T-cell (primary cell): Measurements from ENCODE around the gene ERC2. TPM values are rescaled to one million over a fixed set of nuclear protein-coding genes. Genes with fewer than 3 reads are reported as not detected.

Experiments
- ATAC-seq, 4 experiments: fragments of 200-7000 bp in 3 of 4; fragments of 150-1000 bp in 1 of 4; cut with Tn5 transposase; replicated peaks in 1 of 4; 1 replicate in 3 of 4; 2 replicates in 1 of 4; pipeline ENCODE4 v1.10.0; 2021; ENCODE audit warnings: moderate library complexity in 3 of 4, mild to moderate bottlenecking in 2 of 4, moderate number of reproducible peaks in 1 of 4
- CTCF ChIA-PET, 2 donors: fragments of 300-600 bp; sonication (Branson Sonifier 250); formaldehyde crosslinking; loops; one replicate each; lab custom pipeline; 2022; ENCODE audit warnings: antibody characterized with exemption in 2 of 2; lab: Charles Lee
- POLR2A ChIA-PET, 2 donors: fragments of 300-600 bp; sonication (Branson Sonifier 250); formaldehyde crosslinking; loops; one replicate each; lab custom pipeline; 2022; ENCODE audit warnings: antibody characterized with exemption in 2 of 2; lab: Charles Lee
- DNase-seq, 35 experiments: peaks; one replicate each; pipeline versions ENCODE4 v3.0.0 to v3.0.0-alpha.2; 2013 to 2023
- H3K27ac ChIP-seq: one replicate; pipeline ENCODE4 v1.5.1; 2013; ENCODE audit warnings: low read length
- H3K27me3 ChIP-seq, 2 experiments: replicated peaks in 1 of 2; 1 replicate in 1 of 2; 2 replicates in 1 of 2; pipeline versions ENCODE4 v1.6.1 to v1.7.0; 2013; ENCODE audit warnings: low read length in 1 of 2, mixed read lengths in 1 of 2; ENCODE audit not compliant: control insufficient read depth in 2 of 2, insufficient read depth in 2 of 2; ENCODE audit errors: extremely low read depth in 1 of 2
- H3K36me3 ChIP-seq, 2 donors: 1 replicate in 1 of 2; 2 replicates in 1 of 2; pipeline versions ENCODE4 v1.6.1 to v1.7.0; 2013; ENCODE audit warnings: low read length in 1 of 2; ENCODE audit not compliant: control insufficient read depth in 2 of 2, insufficient read depth in 1 of 2; ENCODE audit errors: extremely low read depth in 1 of 2
- H3K4me1 ChIP-seq, 2 experiments: 1 replicate in 1 of 2; 2 replicates in 1 of 2; pipeline versions ENCODE4 v1.6.1 to v1.7.0; 2013; ENCODE audit warnings: low read length in 2 of 2, mixed read lengths in 1 of 2; ENCODE audit not compliant: insufficient read depth in 2 of 2, control insufficient read depth in 1 of 2; ENCODE audit errors: extremely low read depth in 1 of 2
- H3K4me3 ChIP-seq, 2 donors: 1 replicate in 1 of 2; 2 replicates in 1 of 2; pipeline versions ENCODE4 v1.5.1 to v1.7.0; 2013; ENCODE audit warnings: mild to moderate bottlenecking in 2 of 2, low read length in 1 of 2, moderate library complexity in 1 of 2; ENCODE audit not compliant: control insufficient read depth in 1 of 2; ENCODE audit errors: extremely low read depth in 1 of 2
- H3K9me3 ChIP-seq: 2 replicates; pipeline ENCODE4 v1.7.0; 2013
- H3K27ac Mint-ChIP-seq, 2 donors: one replicate each; pipeline ENCODE4 v1.8.0; 2020 to 2021; ENCODE audit warnings: mild to moderate bottlenecking in 2 of 2, mixed read lengths in 2 of 2
- H3K27me3 Mint-ChIP-seq, 2 donors: one replicate each; pipeline ENCODE4 v1.8.0; 2021 to 2022; ENCODE audit warnings: mixed read lengths in 2 of 2
- H3K36me3 Mint-ChIP-seq: one replicate; pipeline ENCODE4 v1.8.0; 2021; ENCODE audit warnings: mixed read lengths
- H3K4me1 Mint-ChIP-seq, 3 donors: one replicate each; pipeline ENCODE4 v1.8.0; 2020 to 2022; ENCODE audit warnings: mixed read lengths in 3 of 3, mild to moderate bottlenecking in 1 of 3
- H3K4me3 Mint-ChIP-seq, 3 donors: one replicate each; pipeline ENCODE4 v1.8.0; 2020 to 2022; ENCODE audit warnings: mild to moderate bottlenecking in 3 of 3, mixed read lengths in 3 of 3, moderate library complexity in 3 of 3
- H3K9me3 Mint-ChIP-seq, 3 donors: one replicate each; pipeline ENCODE4 v1.8.0; 2020 to 2022; ENCODE audit warnings: mixed read lengths in 3 of 3
- WGBS: methylation state at CpG from one replicate; pipeline ENCODE4 v1.1.5; 2013; ENCODE audit warnings: missing lambda C conversion rate; ENCODE audit not compliant: insufficient coverage; 5-methylcytosine and 5-hydroxymethylcytosine counted together
- total RNA-seq, 35 experiments: library from RNA in 6 of 35; stranded (reverse) in 6 of 35; fragments of 120-200 nt in 1 of 35; gene quantifications; one replicate each; pipeline versions ENCODE4 v1.2.1 to v1.2.4 and lab custom pipeline; 2013 to 2026

The ERC2 gene
- total RNA-seq, 5 donors from 2014 or later (not counting 1 experiment from before 2014, with no cell fraction given): not detected

GRCh38 chr3:55647670-55648069 is 820.6 kb downstream of the ERC2 start:
- H3K4me1 Mint-ChIP-seq: no peaks in the 10 kb centered on the region
- WGBS: 95% methylated on average over 7 of the region's 10 CpGs
- no peaks in the 10 kb centered on the region for H3K27me3 ChIP-seq
- H3K4me3 ChIP-seq: no peak overlapping the region
- no peaks in the 10 kb centered on the region for H3K36me3 Mint-ChIP-seq
- ChIA-PET POLR2A (no interaction called here), CTCF (no interaction called here)
- peaks cover 0 to 3% (median 0%) of the 10 kb centered on the region in 3 donors for H3K9me3 Mint-ChIP-seq
- H3K36me3 ChIP-seq: no peaks in the 10 kb centered on the region
- H3K4me1 ChIP-seq: no peaks in the 10 kb centered on the region
- peaks cover 0 to 4% of the 10 kb centered on the region in 2 donors for H3K27me3 Mint-ChIP-seq
- no peaks in the 10 kb centered on the region for H3K9me3 ChIP-seq
- no peak overlapping the region for H3K27ac Mint-ChIP-seq
- no peak overlapping the region for H3K27ac ChIP-seq
- no peak for ATAC-seq
- DNase-seq: no peak
- H3K4me3 Mint-ChIP-seq: no peak overlapping the region

- no peaks in the 10 kb centered on the region for H3K36me3 Mint-ChIP-seq
- H3K4me3 Mint-ChIP-seq: no peak overlapping the region
- peaks cover 0 to 4% of the 10 kb centered on the region in 2 donors for H3K27me3 Mint-ChIP-seq
- no peaks in the 10 kb centered on the region for H3K4me1 ChIP-seq
- ATAC-seq: no peak
- no peaks in the 10 kb centered on the region for H3K9me3 ChIP-seq
- 40% methylated on average over 1 of the region's 10 CpGs for WGBS
- H3K9me3 Mint-ChIP-seq: peaks cover 0 to 3% (median 0%) of the 10 kb centered on the region in 3 donors
- H3K27ac ChIP-seq: no peak overlapping the region
- no peak overlapping the region for H3K27ac Mint-ChIP-seq
- H3K27me3 ChIP-seq: no peaks in the 10 kb centered on the region
- no peak overlapping the region for H3K4me3 ChIP-seq
- H3K36me3 ChIP-seq: no peaks in the 10 kb centered on the region
- ChIA-PET CTCF (no interaction called here), POLR2A (no interaction called here)
- no peaks in the 10 kb centered on the region for H3K4me1 Mint-ChIP-seq
- DNase-seq: no peak
These were observed 821.2 kb downstream of the ERC2 start for GRCh38 chr3:55647063-55647462.

- Mint-ChIP-seq H3K27ac (no peak overlapping the region), H3K4me3 (no peak overlapping the region), H3K9me3 (peaks cover 0 to 3% (median 0%) of the 10 kb centered on the region in 3 donors), H3K4me1 (no peaks in the 10 kb centered on the region), H3K36me3 (no peaks in the 10 kb centered on the region), H3K27me3 (peaks cover 0 to 4% of the 10 kb centered on the region in 2 donors)
- WGBS: 100% methylated on average over 1 of the region's 3 CpGs
- ChIA-PET POLR2A (no interaction called here), CTCF (no interaction called here)
- Histone ChIP-seq H3K9me3 (no peaks in the 10 kb centered on the region), H3K4me3 (no peak overlapping the region), H3K27ac (no peak overlapping the region), H3K4me1 (no peaks in the 10 kb centered on the region), H3K27me3 (no peaks in the 10 kb centered on the region), H3K36me3 (no peaks in the 10 kb centered on the region)
- DNase-seq (no peak), ATAC-seq (no peak)
These were observed 822.1 kb downstream of the ERC2 start for GRCh38 chr3:55646121-55646520.

- Histone ChIP-seq H3K9me3 (no peaks in the 10 kb centered on the region), H3K27ac (no peak overlapping the region), H3K36me3 (no peaks in the 10 kb centered on the region), H3K4me1 (peaks cover 0 to under 1% of the 10 kb centered on the region in 2 experiments), H3K4me3 (no peak overlapping the region), H3K27me3 (no peaks in the 10 kb centered on the region)
- Mint-ChIP-seq H3K4me3 (no peak overlapping the region), H3K27ac (no peak overlapping the region), H3K4me1 (peaks cover 0 to 4% (median 0%) of the 10 kb centered on the region in 3 donors), H3K9me3 (peaks cover 0 to 7% (median 0%) of the 10 kb centered on the region in 3 donors), H3K36me3 (no peaks in the 10 kb centered on the region), H3K27me3 (peaks cover 0 to 4% of the 10 kb centered on the region in 2 donors)
- ChIA-PET POLR2A (no interaction called here), CTCF (no interaction called here)
- 66% methylated on average over 3 of the region's 4 CpGs for WGBS
- ATAC-seq (no peak), DNase-seq (no peak)
These were observed 822.8 kb downstream of the ERC2 start for GRCh38 chr3:55645422-55645821.

GRCh38 chr3:55643283-55643682 is 825.0 kb downstream of the ERC2 start:
- Histone ChIP-seq H3K27ac (no peak overlapping the region), H3K4me3 (no peak overlapping the region), H3K36me3 (no peaks in the 10 kb centered on the region), H3K27me3 (no peaks in the 10 kb centered on the region), H3K4me1 (peaks cover 0 to 18% of the 10 kb centered on the region in 2 experiments), H3K9me3 (no peaks in the 10 kb centered on the region)
- CTCF ChIA-PET: no interaction called here
- POLR2A ChIA-PET: no interaction called here
- Mint-ChIP-seq H3K27ac (no peak overlapping the region), H3K4me3 (no peak overlapping the region), H3K27me3 (peaks cover 0 to 8% of the 10 kb centered on the region in 2 donors), H3K9me3 (peaks cover 0 to 12% (median 0%) of the 10 kb centered on the region in 3 donors), H3K36me3 (no peaks in the 10 kb centered on the region), H3K4me1 (peaks cover 1 to 22% (median 7%) of the 10 kb centered on the region in 3 donors)
- ATAC-seq (no peak), DNase-seq (no peak)
- no CpG with 5 or more reads among the region's 2 CpGs for WGBS

GRCh38 chr3:55641964-55642363 is 826.3 kb downstream of the ERC2 start:
- POLR2A ChIA-PET: no interaction called here
- no peak for ATAC-seq
- peaks cover 0 to 12% of the 10 kb centered on the region in 2 donors for H3K27me3 Mint-ChIP-seq
- no peak for DNase-seq
- no peak overlapping the region for H3K27ac ChIP-seq
- H3K4me3 Mint-ChIP-seq: no peak overlapping the region
- CTCF ChIA-PET: no interaction called here
- no peak overlapping the region for H3K27ac Mint-ChIP-seq
- H3K9me3 Mint-ChIP-seq: peaks cover 0 to 12% (median 0%) of the 10 kb centered on the region in 3 donors
- H3K4me1 ChIP-seq: peaks cover 0 to 18% of the 10 kb centered on the region in 2 experiments
- no peaks in the 10 kb centered on the region for H3K36me3 ChIP-seq
- H3K9me3 ChIP-seq: no peaks in the 10 kb centered on the region
- no peaks in the 10 kb centered on the region for H3K27me3 ChIP-seq
- WGBS: 54% methylated on average over 2 of the region's 2 CpGs
- H3K4me3 ChIP-seq: no peak overlapping the region
- no peaks in the 10 kb centered on the region for H3K36me3 Mint-ChIP-seq
- peaks cover 1 to 22% (median 7%) of the 10 kb centered on the region in 3 donors for H3K4me1 Mint-ChIP-seq
